ENCODE measurements around the gene CNPY4. TPM values are rescaled to one million over a fixed set of nuclear protein-coding genes. Genes with fewer than 3 reads are reported as not detected.
A peak's percentile ranks its signal among the peaks of the same experiment; 100 is the strongest.

CNPY4 gene
- total RNA-seq, 1 donor from 2014 or later, result 10.1 TPM

DNA sequence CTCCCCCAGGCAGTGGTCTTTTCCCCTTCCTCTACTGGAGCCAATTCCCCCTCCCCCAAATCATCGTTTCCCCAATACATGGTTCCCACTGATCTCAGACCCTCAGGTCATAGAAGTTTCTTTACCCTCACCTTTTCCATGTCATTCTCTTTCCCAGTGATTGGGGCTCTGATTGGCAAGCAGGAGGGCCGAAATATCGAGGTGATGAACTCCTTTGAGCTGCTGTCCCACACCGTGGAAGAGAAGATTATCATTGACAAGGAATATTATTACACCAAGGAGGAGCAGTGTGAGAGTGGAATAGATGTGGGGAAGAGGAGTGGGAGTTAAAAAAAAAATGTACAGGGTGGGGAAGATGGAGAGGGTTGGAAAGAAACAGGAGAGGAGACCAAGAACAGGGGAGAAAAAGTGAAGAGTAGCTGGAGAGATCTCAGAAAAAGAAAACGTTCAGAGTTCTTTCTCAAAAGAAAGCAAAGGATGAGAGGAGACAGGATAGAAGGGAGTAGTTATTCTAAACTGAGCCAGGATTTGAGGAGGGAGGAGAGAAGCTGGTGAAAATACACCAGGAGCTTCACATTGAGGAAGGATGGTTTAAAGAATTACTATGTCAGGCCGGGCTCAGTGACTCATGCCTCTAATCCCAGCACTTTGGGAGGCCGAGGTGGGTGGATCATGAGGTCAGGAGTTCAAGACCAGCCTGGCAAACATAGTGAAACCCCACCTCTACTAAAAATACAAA lies 29.8 kb upstream of the CNPY4 start:
- no peak for DNase-seq (ENCODE audit: low read depth)
- TF ChIP-seq, protein P1, sequence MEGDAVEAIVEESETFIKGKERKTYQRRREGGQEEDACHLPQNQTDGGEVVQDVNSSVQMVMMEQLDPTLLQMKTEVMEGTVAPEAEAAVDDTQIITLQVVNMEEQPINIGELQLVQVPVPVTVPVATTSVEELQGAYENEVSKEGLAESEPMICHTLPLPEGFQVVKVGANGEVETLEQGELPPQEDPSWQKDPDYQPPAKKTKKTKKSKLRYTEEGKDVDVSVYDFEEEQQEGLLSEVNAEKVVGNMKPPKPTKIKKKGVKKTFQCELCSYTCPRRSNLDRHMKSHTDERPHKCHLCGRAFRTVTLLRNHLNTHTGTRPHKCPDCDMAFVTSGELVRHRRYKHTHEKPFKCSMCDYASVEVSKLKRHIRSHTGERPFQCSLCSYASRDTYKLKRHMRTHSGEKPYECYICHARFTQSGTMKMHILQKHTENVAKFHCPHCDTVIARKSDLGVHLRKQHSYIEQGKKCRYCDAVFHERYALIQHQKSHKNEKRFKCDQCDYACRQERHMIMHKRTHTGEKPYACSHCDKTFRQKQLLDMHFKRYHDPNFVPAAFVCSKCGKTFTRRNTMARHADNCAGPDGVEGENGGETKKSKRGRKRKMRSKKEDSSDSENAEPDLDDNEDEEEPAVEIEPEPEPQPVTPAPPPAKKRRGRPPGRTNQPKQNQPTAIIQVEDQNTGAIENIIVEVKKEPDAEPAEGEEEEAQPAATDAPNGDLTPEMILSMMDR (IDR thresholded peaks at IDR 0.05; ENCODE audit: insufficient read depth, low read length, poor library complexity, severe bottlenecking), result no peak
- Histone ChIP-seq H3K36me3 (ENCODE audit: control insufficient read depth, insufficient read depth, low read length) (peaks cover 9% of the 10 kb centered on the region), H3K4me3 (ENCODE audit: low read depth, low read length) (peak overlapping the region; percentile 94), H3K27me3 (ENCODE audit: control insufficient read depth, insufficient read depth, low read length) (no peaks in the 10 kb centered on the region)

DNA sequence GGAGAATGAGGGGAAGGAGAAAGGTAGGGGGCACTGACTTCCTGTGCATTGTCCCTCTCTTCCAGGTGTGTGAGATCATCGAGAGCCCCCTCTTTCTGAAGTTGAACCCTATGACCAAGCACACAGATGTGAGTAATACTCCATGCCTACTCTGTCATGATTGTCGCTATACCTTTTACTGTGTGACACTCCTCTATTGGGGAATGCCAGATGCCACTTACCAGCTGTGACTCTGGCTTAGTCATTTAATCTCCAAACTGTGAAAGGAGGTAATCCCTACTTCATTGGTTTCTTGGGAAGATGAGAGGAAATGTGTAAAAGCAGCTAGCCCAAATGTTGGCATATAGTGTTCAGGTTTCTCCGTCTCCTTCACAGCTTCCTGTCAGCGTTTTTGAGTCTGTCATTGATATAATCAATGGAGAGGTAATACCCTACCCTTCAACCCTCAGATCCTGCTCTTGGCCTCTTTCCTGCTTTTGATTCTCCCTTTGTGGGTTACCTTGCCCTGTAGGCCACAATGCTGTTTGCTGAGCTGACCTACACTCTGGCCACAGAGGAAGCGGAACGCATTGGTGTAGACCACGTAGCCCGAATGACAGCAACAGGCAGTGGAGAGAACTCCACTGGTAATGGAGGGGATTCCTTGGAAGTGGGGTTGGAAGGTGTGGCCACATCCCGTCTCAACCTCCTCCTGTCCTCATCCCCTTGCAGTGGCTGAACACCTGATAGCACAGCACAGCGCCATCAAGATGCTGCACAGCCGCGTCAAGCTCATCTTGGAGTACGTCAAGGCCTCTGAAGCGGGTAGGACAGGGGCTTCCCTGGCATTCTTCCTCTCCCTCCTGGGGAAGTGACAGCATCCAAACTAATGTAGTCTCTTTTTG lies 28.7 kb upstream of the CNPY4 start:
- Histone ChIP-seq H3K27me3 (ENCODE audit: control insufficient read depth, insufficient read depth, low read length) (no peaks in the 10 kb centered on the region), H3K36me3 (ENCODE audit: control insufficient read depth, insufficient read depth, low read length) (peaks cover 10% of the 10 kb centered on the region), H3K4me3 (ENCODE audit: low read depth, low read length) (no peak overlapping the region)
- TF ChIP-seq, protein P1 (IDR thresholded peaks at IDR 0.05; ENCODE audit: insufficient read depth, low read length, poor library complexity, severe bottlenecking), result no peak
- DNase-seq (ENCODE audit: low read depth), result no peak

DNA sequence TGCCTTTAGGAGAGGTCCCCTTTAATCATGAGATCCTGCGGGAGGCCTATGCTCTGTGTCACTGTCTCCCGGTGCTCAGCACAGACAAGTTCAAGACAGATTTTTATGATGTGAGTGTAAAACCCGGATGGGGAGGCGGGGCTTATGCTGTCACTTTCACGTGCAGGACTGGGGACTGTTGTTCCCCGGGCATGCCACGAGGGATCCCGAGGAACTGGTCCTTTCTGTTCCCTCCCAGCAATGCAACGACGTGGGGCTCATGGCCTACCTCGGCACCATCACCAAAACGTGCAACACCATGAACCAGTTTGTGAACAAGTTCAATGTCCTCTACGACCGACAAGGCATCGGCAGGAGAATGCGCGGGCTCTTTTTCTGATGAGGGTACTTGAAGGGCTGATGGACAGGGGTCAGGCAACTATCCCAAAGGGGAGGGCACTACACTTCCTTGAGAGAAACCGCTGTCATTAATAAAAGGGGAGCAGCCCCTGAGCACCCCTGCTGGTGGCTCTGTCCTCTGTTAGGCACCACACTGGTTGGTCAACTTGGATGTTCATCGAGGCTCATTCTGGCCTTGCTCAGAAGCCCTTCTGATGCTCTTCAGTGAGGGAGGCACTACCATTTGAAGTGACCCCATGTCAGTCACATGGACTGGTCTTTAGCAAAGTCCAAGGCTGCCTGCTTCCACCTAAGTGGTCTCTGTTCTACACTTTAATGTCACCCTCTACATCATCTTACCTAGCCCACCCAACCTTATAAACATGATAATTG lies 27.8 kb upstream of the CNPY4 start:
- Histone ChIP-seq H3K27me3 (ENCODE audit: control insufficient read depth, insufficient read depth, low read length) (no peaks in the 10 kb centered on the region), H3K4me3 (ENCODE audit: low read depth, low read length) (no peak overlapping the region), H3K36me3 (ENCODE audit: control insufficient read depth, insufficient read depth, low read length) (peaks cover 10% of the 10 kb centered on the region)
- TF ChIP-seq, protein P1 (IDR thresholded peaks at IDR 0.05; ENCODE audit: insufficient read depth, low read length, poor library complexity, severe bottlenecking), result no peak
- DNase-seq (ENCODE audit: low read depth), result no peak

DNA sequence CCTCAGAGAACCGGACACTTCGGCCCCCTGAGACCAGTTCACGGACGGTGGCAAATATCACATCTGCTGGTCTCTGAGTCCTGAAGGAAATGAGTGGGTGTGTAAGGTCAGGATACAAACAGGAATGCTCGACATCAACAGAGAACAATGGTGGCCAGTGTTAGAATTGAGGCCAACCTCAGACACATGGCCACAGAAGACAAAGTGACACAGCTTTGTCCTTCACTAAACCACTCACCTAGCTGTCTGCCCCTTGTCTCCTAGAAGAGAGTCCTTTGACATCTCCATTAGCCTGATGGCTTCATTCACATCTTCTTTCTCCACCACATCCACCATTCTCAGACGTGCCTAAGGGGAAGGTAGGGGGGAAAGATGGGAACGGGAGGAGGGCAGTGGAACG lies 26.4 kb upstream of the CNPY4 start:
- peaks cover 14% of the 10 kb centered on the region for H3K36me3 ChIP-seq (ENCODE audit: control insufficient read depth, insufficient read depth, low read length)

DNA sequence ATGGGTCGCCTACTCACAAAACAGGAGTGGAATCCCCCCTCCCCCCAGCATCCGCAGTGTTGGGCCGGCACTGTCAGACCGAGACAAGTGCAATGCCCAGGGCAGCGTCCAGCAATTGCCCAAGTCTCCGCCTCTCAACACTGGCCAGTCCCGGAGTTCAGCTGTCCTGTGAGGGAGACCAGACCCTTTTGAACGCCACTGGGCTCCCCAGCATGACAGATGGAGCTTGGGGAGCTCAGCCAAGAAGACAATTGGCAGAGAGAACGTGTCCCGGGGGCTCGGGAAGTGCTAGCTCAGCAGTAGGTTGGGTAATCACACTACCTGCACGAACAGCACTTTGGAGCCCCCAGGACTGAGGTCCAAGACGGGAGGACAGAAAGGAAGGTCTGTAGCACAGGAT lies 25.9 kb upstream of the CNPY4 start:
- Histone ChIP-seq H3K36me3 (ENCODE audit: control insufficient read depth, insufficient read depth, low read length) (peaks cover 15% of the 10 kb centered on the region), H3K27me3 (ENCODE audit: control insufficient read depth, insufficient read depth, low read length) (no peaks in the 10 kb centered on the region), H3K4me3 (ENCODE audit: low read depth, low read length) (no peak overlapping the region)
- DNase-seq (ENCODE audit: low read depth), result no peak
- TF ChIP-seq, protein P1 (IDR thresholded peaks at IDR 0.05; ENCODE audit: insufficient read depth, low read length, poor library complexity, severe bottlenecking), result no peak

More for the DNA sequence above, 26.4 kb upstream of the CNPY4 start:
- H3K27me3 ChIP-seq (ENCODE audit: control insufficient read depth, insufficient read depth, low read length), result no peaks in the 10 kb centered on the region
- TF ChIP-seq, protein P1 (IDR thresholded peaks at IDR 0.05; ENCODE audit: insufficient read depth, low read length, poor library complexity, severe bottlenecking), result no peak
- DNase-seq (ENCODE audit: low read depth), result no peak
- H3K4me3 ChIP-seq (ENCODE audit: low read depth, low read length), result no peak overlapping the region
